HG03571 (cell line): ENCODE data around the gene RNF115.
"Not testable (repeated sequence)": the region's sequence is repeated elsewhere in the genome, so short reads cannot be mapped to it uniquely, and the experiment has no call there.

Experiments used
- ATAC-seq: cut with Tn5 transposase; IDR thresholded peaks from one replicate; pipeline ENCODE4 v1.9.1; 2021; ENCODE audit not compliant: unreplicated experiment

Gene RNF115

GRCh38 chr1:145828367-145829026, 4.6 kb upstream of the RNF115 start:
- no peak for ATAC-seq

GRCh38 chr1:145827966-145828365, 4.1 kb upstream of the RNF115 start:
- ATAC-seq = no peak

GRCh38 chr1:145826030-145826429, 2.1 kb upstream of the RNF115 start:
- ATAC-seq = no peak

GRCh38 chr1:145824499-145824842, 576 bp upstream of the RNF115 start:
- ATAC-seq = no peak

- not testable (repeated sequence) for ATAC-seq
Measured at GRCh38 chr1:145822779-145823331, 1.0 kb downstream of the RNF115 start.

GRCh38 chr1:145818095-145818494, 5.8 kb downstream of the RNF115 start:
- ATAC-seq = not testable (repeated sequence)

GRCh38 chr1:145812977-145813810, 10.7 kb downstream of the RNF115 start:
- ATAC-seq = not testable (repeated sequence)

- ATAC-seq = no peak
Measured at GRCh38 chr1:145806844-145807243, 17.1 kb downstream of the RNF115 start.

- ATAC-seq = no peak
Measured at GRCh38 chr1:145806408-145806807, 17.5 kb downstream of the RNF115 start.

GRCh38 chr1:145805057-145805456, 18.8 kb downstream of the RNF115 start:
- ATAC-seq = no peak

- ATAC-seq = no peak
Measured at GRCh38 chr1:145804235-145805045, 19.5 kb downstream of the RNF115 start.

GRCh38 chr1:145799806-145800205, 24.1 kb downstream of the RNF115 start:
- ATAC-seq = no peak

GRCh38 chr1:145796753-145797152, 27.1 kb downstream of the RNF115 start:
- ATAC-seq = no peak

- ATAC-seq = no peak
Measured at GRCh38 chr1:145795257-145795881, 28.5 kb downstream of the RNF115 start.

GRCh38 chr1:145792484-145792883, 31.4 kb downstream of the RNF115 start:
- no peak for ATAC-seq

GRCh38 chr1:145791860-145792259, 32.0 kb downstream of the RNF115 start:
- ATAC-seq = not testable (repeated sequence)

GRCh38 chr1:145788580-145788979, 35.3 kb downstream of the RNF115 start:
- ATAC-seq = no peak

- no peak for ATAC-seq
Measured at GRCh38 chr1:145786271-145786670, 37.6 kb downstream of the RNF115 start.

- ATAC-seq = no peak
Measured at GRCh38 chr1:145785547-145785946, 38.3 kb downstream of the RNF115 start.

GRCh38 chr1:145784409-145784808, 39.5 kb downstream of the RNF115 start:
- ATAC-seq = no peak
